HEK293T (cell line): Measurements from ENCODE around the gene C1orf115.

Source experiments
- ARNT ChIP-seq: fragments of 450-650 bp; IDR thresholded peaks from 2 replicates; pipeline ENCODE4 v1.6.1; 2017; ENCODE audit warnings: mild to moderate bottlenecking
- BHLHE40 ChIP-seq: fragments of 450-650 bp; IDR thresholded peaks from 2 replicates; pipeline ENCODE4 v1.6.1; 2016; ENCODE audit warnings: mild to moderate bottlenecking, moderate library complexity, borderline replicate concordance
- ELF4 ChIP-seq: fragments of 450-650 bp; IDR thresholded peaks from 2 replicates; pipeline ENCODE4 v1.6.1; 2017; ENCODE audit warnings: antibody characterized with exemption
- FOXM1 ChIP-seq: fragments of 450-650 bp; IDR thresholded peaks from 2 replicates; pipeline ENCODE4 v1.6.1; 2017; ENCODE audit warnings: mild to moderate bottlenecking, borderline replicate concordance
- HDGF ChIP-seq: fragments of 450-650 bp; IDR thresholded peaks from 2 replicates; pipeline ENCODE4 v1.6.1; 2017; ENCODE audit warnings: antibody characterized with exemption, borderline replicate concordance
- TF ChIP-seq, protein P1 (sequence below): fragments of 450-650 bp; IDR thresholded peaks from 2 replicates; pipeline ENCODE4 v1.6.1; 2016

DNA sequence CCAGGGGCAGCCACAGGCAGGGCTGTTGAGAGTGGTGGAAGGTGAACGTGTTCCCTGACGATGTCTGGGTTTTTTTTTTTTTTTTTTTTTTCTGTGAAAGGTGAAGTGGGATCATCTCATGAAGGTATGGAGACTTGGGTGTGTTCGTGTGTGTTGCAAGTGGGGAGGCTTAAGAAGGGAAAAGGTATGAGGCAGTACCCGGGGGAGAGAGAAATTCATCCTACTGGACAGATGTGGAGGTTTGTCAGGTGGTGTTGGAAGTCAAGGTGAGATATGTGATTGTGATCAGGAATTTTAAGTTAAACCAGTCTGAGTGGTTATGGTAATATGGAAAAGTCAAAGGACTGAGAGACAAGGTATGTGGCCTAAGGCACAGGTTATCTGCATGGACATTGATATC is 5.3 kb downstream of the C1orf115 start:
- TF ChIP-seq ARNT (no peak), BHLHE40 (no peak), FOXM1 (no peak), HDGF (no peak), ELF4 (no peak)
- TF ChIP-seq, protein P1, sequence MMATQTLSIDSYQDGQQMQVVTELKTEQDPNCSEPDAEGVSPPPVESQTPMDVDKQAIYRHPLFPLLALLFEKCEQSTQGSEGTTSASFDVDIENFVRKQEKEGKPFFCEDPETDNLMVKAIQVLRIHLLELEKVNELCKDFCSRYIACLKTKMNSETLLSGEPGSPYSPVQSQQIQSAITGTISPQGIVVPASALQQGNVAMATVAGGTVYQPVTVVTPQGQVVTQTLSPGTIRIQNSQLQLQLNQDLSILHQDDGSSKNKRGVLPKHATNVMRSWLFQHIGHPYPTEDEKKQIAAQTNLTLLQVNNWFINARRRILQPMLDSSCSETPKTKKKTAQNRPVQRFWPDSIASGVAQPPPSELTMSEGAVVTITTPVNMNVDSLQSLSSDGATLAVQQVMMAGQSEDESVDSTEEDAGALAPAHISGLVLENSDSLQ: no peak
